Measurements from ENCODE around the gene ISCA2. TPM values are rescaled to one million over a fixed set of nuclear protein-coding genes. Genes with fewer than 3 reads are reported as not detected.
A peak's percentile ranks its signal among the peaks of the same experiment; 100 is the strongest.

ISCA2 gene
- polyA plus RNA-seq, 3 donors from 2014 or later = 46.2 to 58.1 (median 55.0) TPM

- Mint-ChIP-seq H3K27me3 (ENCODE audit: low read depth in 3 of 3) (peaks cover 2 to 7% (median 4%) of the 10 kb centered on the region in 3 donors), H3K36me3 (no peaks in the 10 kb centered on the region), H3K4me3 (no peak overlapping the region), H3K9me3 (no peaks in the 10 kb centered on the region), H3K27ac (no peak overlapping the region), H3K4me1 (peaks cover 16 to 25% of the 10 kb centered on the region in 2 donors)
- DNase-seq = peak; percentile 12 to 18 (median 14)
These were observed 1.4 kb upstream of the ISCA2 start for GRCh38 chr14:74491956-74492775.

GRCh38 chr14:74492776-74493342 is 706 bp upstream of the ISCA2 start, which contains the start of gene NPC2:
NPC2 (minus strand) TSS chr14:74493305; CDS start chr14:74493274, 31 bp downstream.
- peaks cover 16 to 25% of the 10 kb centered on the region in 2 donors for H3K4me1 Mint-ChIP-seq
- peak within 1 kb of the TSS in 5 of 6 donors; percentile 88 to 94 (median 90) for H3K27ac Mint-ChIP-seq
- H3K36me3 Mint-ChIP-seq = no peaks in the 10 kb centered on the region
- no peaks in the 10 kb centered on the region for H3K9me3 Mint-ChIP-seq
- peak within 1 kb of the TSS in 2 of 5 donors; percentile 86 to 89 for H3K4me3 Mint-ChIP-seq
- DNase-seq = peak in 1 of 3 donors; percentile 11
- peaks cover 2 to 7% (median 4%) of the 10 kb centered on the region in 3 donors for H3K27me3 Mint-ChIP-seq (ENCODE audit: low read depth in 3 of 3)

GRCh38 chr14:74495356-74495755 is 1.8 kb downstream of the ISCA2 start:
- peak overlapping the region in 3 of 6 donors; percentile 72 to 88 (median 87) for H3K27ac Mint-ChIP-seq
- peak overlapping the region in 4 of 5 donors; percentile 53 to 89 (median 72) for H3K4me3 Mint-ChIP-seq
- peak in 1 of 3 donors; percentile 6 for DNase-seq

GRCh38 chr14:74500417-74501134 is 7.0 kb downstream of the ISCA2 start:
- DNase-seq = no peak
- peaks cover 0 to 5% (median 0%) of the 10 kb centered on the region in 3 donors for H3K36me3 Mint-ChIP-seq
- H3K27me3 Mint-ChIP-seq (ENCODE audit: low read depth in 3 of 3) = peaks cover 0 to 2% (median 0%) of the 10 kb centered on the region in 3 donors
- H3K9me3 Mint-ChIP-seq = no peaks in the 10 kb centered on the region
- no peak overlapping the region for H3K4me3 Mint-ChIP-seq
- no peak overlapping the region for H3K27ac Mint-ChIP-seq
- peaks cover 0 to 2% of the 10 kb centered on the region in 2 donors for H3K4me1 Mint-ChIP-seq

More at GRCh38 chr14:74495356-74495755, 1.8 kb downstream of the ISCA2 start:
- H3K36me3 Mint-ChIP-seq = no peaks in the 10 kb centered on the region
- peaks cover 16 to 25% of the 10 kb centered on the region in 2 donors for H3K4me1 Mint-ChIP-seq
- peaks cover 2 to 7% (median 4%) of the 10 kb centered on the region in 3 donors for H3K27me3 Mint-ChIP-seq (ENCODE audit: low read depth in 3 of 3)
- no peaks in the 10 kb centered on the region for H3K9me3 Mint-ChIP-seq

DNA sequence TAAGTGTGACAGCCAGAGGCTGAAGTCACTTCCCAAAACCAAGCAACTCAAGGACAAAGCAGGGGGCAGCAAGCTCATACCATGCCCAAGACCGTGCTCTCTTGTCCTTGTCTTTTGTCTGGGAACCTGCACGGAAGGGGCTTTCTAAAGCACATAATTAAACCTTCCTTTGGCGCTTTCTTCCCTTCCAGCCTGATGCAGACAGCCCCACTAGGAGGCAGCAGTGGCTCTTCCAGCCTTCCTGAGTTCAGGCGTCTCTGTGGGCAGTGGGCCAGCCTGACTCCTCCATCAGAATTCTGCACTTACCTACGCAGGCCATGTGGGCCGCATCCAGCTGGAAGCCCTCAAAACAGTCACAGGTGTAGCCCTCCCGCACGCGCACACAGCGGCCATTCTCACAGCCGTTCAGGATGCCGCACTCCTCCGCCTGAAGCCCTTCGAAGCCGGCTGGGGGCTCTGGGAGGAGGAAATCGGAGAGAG is 7.6 kb downstream of the ISCA2 start:
- no peak overlapping the region for H3K27ac Mint-ChIP-seq
- H3K9me3 Mint-ChIP-seq = no peaks in the 10 kb centered on the region

GRCh38 chr14:74501691-74502090 is 8.1 kb downstream of the ISCA2 start:
- Mint-ChIP-seq H3K36me3 (peaks cover 0 to 5% (median 0%) of the 10 kb centered on the region in 3 donors), H3K4me1 (no peaks in the 10 kb centered on the region), H3K9me3 (no peaks in the 10 kb centered on the region), H3K4me3 (no peak overlapping the region), H3K27me3 (ENCODE audit: low read depth in 3 of 3) (peaks cover 0 to 2% (median 0%) of the 10 kb centered on the region in 3 donors), H3K27ac (no peak overlapping the region)
- DNase-seq = no peak

More for the DNA sequence above, 7.6 kb downstream of the ISCA2 start:
- peaks cover 0 to 5% (median 0%) of the 10 kb centered on the region in 3 donors for H3K36me3 Mint-ChIP-seq
- H3K4me1 Mint-ChIP-seq = no peaks in the 10 kb centered on the region
- H3K4me3 Mint-ChIP-seq = no peak overlapping the region
- no peak for DNase-seq
- peaks cover 0 to 2% (median 0%) of the 10 kb centered on the region in 3 donors for H3K27me3 Mint-ChIP-seq (ENCODE audit: low read depth in 3 of 3)

DNA sequence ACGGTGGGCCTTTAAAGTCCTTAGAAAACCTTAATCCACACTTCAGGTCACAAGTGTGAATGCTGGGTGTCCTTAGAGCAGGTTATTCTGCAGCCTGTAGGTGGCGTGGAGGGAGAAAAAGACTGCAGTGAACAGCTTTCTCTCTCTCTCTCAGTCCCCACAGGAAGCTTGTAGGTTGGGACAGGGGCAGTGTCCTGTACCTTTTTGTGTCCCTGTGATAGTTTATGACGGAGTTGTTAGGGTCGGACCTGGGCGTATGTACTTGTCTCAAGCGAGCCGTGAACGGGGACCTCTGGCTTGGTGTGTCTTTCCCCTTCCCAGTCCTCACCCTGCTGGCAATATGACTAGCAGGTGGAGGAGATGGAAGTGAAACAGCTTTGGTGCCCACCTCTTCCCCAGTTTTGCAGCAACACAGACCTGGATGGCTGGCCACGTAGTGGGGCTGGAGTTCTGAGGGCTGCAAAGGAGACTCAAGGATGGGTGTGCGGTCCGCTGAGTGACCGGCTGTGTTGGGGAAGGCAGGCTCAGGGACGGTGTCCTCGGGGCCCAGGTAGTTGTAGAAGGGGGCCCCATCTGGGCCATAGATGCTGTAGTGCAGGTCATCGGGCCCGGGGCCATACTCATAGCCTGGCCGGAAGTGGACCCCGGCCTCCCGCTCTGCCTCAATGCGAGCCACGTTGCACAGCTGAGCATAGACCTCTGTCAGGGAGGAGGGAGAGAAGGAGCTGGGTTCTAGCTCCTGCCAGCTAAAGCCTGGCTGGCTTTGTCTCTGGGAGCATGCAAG is 8.9 kb downstream of the ISCA2 start:
- no peak overlapping the region for H3K27ac Mint-ChIP-seq
- no peaks in the 10 kb centered on the region for H3K9me3 Mint-ChIP-seq
- no peak for DNase-seq
- H3K4me3 Mint-ChIP-seq = no peak overlapping the region
- peaks cover 0 to 2% (median 0%) of the 10 kb centered on the region in 3 donors for H3K27me3 Mint-ChIP-seq (ENCODE audit: low read depth in 3 of 3)
- H3K4me1 Mint-ChIP-seq = no peaks in the 10 kb centered on the region
- peaks cover 0 to 7% (median 2%) of the 10 kb centered on the region in 3 donors for H3K36me3 Mint-ChIP-seq

- no peaks in the 10 kb centered on the region for H3K9me3 Mint-ChIP-seq
- H3K4me1 Mint-ChIP-seq = no peaks in the 10 kb centered on the region
- peaks cover 0 to 2% (median 1%) of the 10 kb centered on the region in 3 donors for H3K27me3 Mint-ChIP-seq (ENCODE audit: low read depth in 3 of 3)
- H3K4me3 Mint-ChIP-seq = no peak overlapping the region
- H3K27ac Mint-ChIP-seq = no peak overlapping the region
- no peak for DNase-seq
- peaks cover 0 to 9% (median 5%) of the 10 kb centered on the region in 3 donors for H3K36me3 Mint-ChIP-seq
These were observed 9.8 kb downstream of the ISCA2 start for GRCh38 chr14:74503291-74503937.

DNA sequence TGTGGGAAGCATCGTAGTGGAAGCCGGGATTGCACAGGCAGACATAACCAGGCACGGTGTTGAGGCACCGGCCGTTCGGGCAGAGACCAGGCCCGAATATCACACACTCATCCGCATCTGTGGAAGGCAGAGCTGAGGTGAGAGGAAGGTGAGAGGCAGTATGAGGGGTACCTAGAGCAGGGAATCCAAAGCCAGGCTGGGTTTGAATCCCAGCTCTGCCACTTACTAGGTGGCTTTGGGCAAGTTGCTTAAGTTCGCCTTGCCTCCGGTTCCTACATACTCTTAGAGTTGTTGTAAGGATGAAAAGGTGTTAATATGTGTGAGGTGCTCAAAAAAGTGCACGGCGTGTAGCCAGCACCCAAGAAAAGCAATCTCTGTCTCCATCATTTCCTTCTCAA is 10.4 kb downstream of the ISCA2 start:
- Mint-ChIP-seq H3K27ac (no peak overlapping the region), H3K4me3 (no peak overlapping the region), H3K4me1 (no peaks in the 10 kb centered on the region), H3K36me3 (peaks cover 0 to 9% (median 5%) of the 10 kb centered on the region in 3 donors), H3K27me3 (ENCODE audit: low read depth in 3 of 3) (peaks cover 0 to 2% (median 1%) of the 10 kb centered on the region in 3 donors), H3K9me3 (no peaks in the 10 kb centered on the region)
- DNase-seq = no peak

DNA sequence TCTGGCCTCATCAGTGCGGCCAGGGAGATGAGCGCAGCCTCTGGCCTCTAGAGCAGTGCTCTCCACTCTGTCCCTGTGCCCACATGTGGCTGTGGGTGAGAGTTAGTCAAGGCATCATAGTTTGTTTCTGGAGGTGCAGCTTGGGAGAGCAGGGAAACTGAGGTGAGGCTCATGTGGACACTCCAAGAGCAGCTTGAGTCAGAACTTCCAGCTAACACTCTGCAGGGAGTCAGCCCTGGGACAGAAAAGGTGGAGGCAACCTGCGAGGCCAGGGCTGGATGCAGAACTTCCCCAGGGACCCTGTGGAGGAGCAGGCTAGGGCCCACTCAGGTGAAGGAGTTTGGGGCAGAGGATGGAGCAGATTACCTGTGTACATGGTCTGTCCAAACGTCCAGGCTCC is 10.8 kb downstream of the ISCA2 start:
- H3K9me3 Mint-ChIP-seq = no peaks in the 10 kb centered on the region
- H3K27ac Mint-ChIP-seq = no peak overlapping the region
- no peak for DNase-seq
- no peaks in the 10 kb centered on the region for H3K4me1 Mint-ChIP-seq
- peaks cover 0 to 9% (median 5%) of the 10 kb centered on the region in 3 donors for H3K36me3 Mint-ChIP-seq
- no peak overlapping the region for H3K4me3 Mint-ChIP-seq
- peaks cover 0 to 3% (median 2%) of the 10 kb centered on the region in 3 donors for H3K27me3 Mint-ChIP-seq (ENCODE audit: low read depth in 3 of 3)

GRCh38 chr14:74504874-74505720 is 11.5 kb downstream of the ISCA2 start:
- no peaks in the 10 kb centered on the region for H3K4me1 Mint-ChIP-seq
- H3K27ac Mint-ChIP-seq = no peak overlapping the region
- DNase-seq = no peak
- H3K27me3 Mint-ChIP-seq (ENCODE audit: low read depth in 3 of 3) = peaks cover 0 to 3% (median 2%) of the 10 kb centered on the region in 3 donors
- peaks cover 0 to 9% (median 5%) of the 10 kb centered on the region in 3 donors for H3K36me3 Mint-ChIP-seq
- H3K9me3 Mint-ChIP-seq = no peaks in the 10 kb centered on the region
- H3K4me3 Mint-ChIP-seq = no peak overlapping the region

GRCh38 chr14:74505831-74506230 is 12.3 kb downstream of the ISCA2 start:
- peaks cover 0 to 3% (median 2%) of the 10 kb centered on the region in 3 donors for H3K27me3 Mint-ChIP-seq (ENCODE audit: low read depth in 3 of 3)
- no peaks in the 10 kb centered on the region for H3K4me1 Mint-ChIP-seq
- H3K36me3 Mint-ChIP-seq = peaks cover 0 to 9% (median 5%) of the 10 kb centered on the region in 3 donors
- H3K9me3 Mint-ChIP-seq = no peaks in the 10 kb centered on the region
- no peak overlapping the region for H3K27ac Mint-ChIP-seq
- no peak for DNase-seq
- H3K4me3 Mint-ChIP-seq = no peak overlapping the region

Measured in immature natural killer cell (primary cell).